OCI-LY7 (cell line): Measurements from ENCODE around the gene GCNT3. TPM values are rescaled to one million over a fixed set of nuclear protein-coding genes. Genes with fewer than 3 reads are reported as not detected.

Experiments used
- BruUV-seq: library from RNA; stranded (reverse); fragments of 400-500 nt; replicated peaks from 2 replicates; lab custom pipeline; 2021; lab: Mats Ljungman, UMichigan
- CTCF ChIA-PET: fragments of 300-600 bp; sonication (Branson Sonifier 250); formaldehyde crosslinking; loops from one replicate; lab custom pipeline; 2022; ENCODE audit warnings: antibody characterized with exemption; ENCODE audit not compliant: unreplicated experiment; lab: Charles Lee
- POLR2A ChIA-PET: fragments of 300-600 bp; sonication (Branson Sonifier 250); formaldehyde crosslinking; loops from one replicate; lab custom pipeline; 2022; ENCODE audit warnings: antibody characterized with exemption; lab: Charles Lee
- DNase-seq: peaks from one replicate; pipeline ENCODE4 v3.0.0-alpha.2; 2015; ENCODE audit warnings: low spot score
- H2AFZ ChIP-seq: fragments of 200-600 bp; sonication (generic), shearing (Covaris generic); 2 replicates; pipeline ENCODE4 v1.6.1; 2014; ENCODE audit warnings: mild to moderate bottlenecking, antibody characterized with exemption, low read length, moderate library complexity
- H3K27ac ChIP-seq: fragments of 200-600 bp; sonication (generic); 2 replicates; pipeline ENCODE4 v1.5.1; 2014; ENCODE audit warnings: mixed run types, low read depth, mild to moderate bottlenecking, moderate library complexity, low read length, inconsistent platforms; ENCODE audit not compliant: poor library complexity, severe bottlenecking
- H3K36me3 ChIP-seq: fragments of 200-600 bp; sonication (generic); 2 replicates; pipeline ENCODE4 v1.6.1; 2014; ENCODE audit warnings: mild to moderate bottlenecking, antibody characterized with exemption, low read length, moderate library complexity, mixed read lengths; ENCODE audit not compliant: insufficient read depth
- H3K4me1 ChIP-seq: fragments of 200-600 bp; sonication (generic); 2 replicates; pipeline ENCODE4 v1.5.1; 2014; ENCODE audit warnings: mild to moderate bottlenecking, low read length; ENCODE audit not compliant: insufficient read depth, poor library complexity, severe bottlenecking
- H3K4me2 ChIP-seq: fragments of 200-600 bp; sonication (generic); 2 replicates; pipeline ENCODE4 v1.6.1; 2014; ENCODE audit warnings: mild to moderate bottlenecking, low read length
- H3K4me3 ChIP-seq: fragments of 200-600 bp; sonication (generic); 2 replicates; pipeline ENCODE4 v1.5.1; 2014; ENCODE audit warnings: mild to moderate bottlenecking, low read depth, low read length; ENCODE audit not compliant: poor library complexity, severe bottlenecking
- H3K79me2 ChIP-seq: fragments of 200-600 bp; sonication (generic); 2 replicates; pipeline ENCODE4 v1.6.1; 2016; ENCODE audit warnings: low read depth, mild to moderate bottlenecking, low read length, moderate library complexity, mixed read lengths; ENCODE audit not compliant: insufficient read depth
- H3K9me2 ChIP-seq: fragments of 200-600 bp; sonication (generic); 2 replicates; pipeline ENCODE4 v1.6.1; 2016; ENCODE audit warnings: mild to moderate bottlenecking, low read length, mixed read lengths; ENCODE audit not compliant: insufficient read depth
- H3K9me3 ChIP-seq: fragments of 200-600 bp; sonication (generic); 2 replicates; pipeline ENCODE4 v1.6.1; 2014; ENCODE audit warnings: mild to moderate bottlenecking, mixed run types, low read length, mixed read lengths
- H4K20me1 ChIP-seq: fragments of 200-600 bp; sonication (generic); 2 replicates; pipeline ENCODE4 v1.6.1; 2014; ENCODE audit warnings: mild to moderate bottlenecking, antibody characterized with exemption, low read length, moderate library complexity, mixed read lengths; ENCODE audit not compliant: insufficient read depth
- CTCF ChIP-seq: fragments of 200-600 bp; sonication (generic); conservative IDR thresholded peaks from 2 replicates; pipeline ENCODE4 v1.5.1; 2014; ENCODE audit warnings: mild to moderate bottlenecking, antibody characterized with exemption, low read length, moderate library complexity, mixed read lengths
- EZH2phosphoT487 ChIP-seq: fragments of 200-600 bp; sonication (generic); IDR thresholded peaks from 2 replicates; pipeline ENCODE4 v1.6.1; 2018; ENCODE audit warnings: low read depth, borderline replicate concordance, mild to moderate bottlenecking, mixed run types, antibody characterized with exemption, low read length, moderate library complexity, mixed read lengths
- intact Hi-C: fragments of 100-400 bp; cut with micrococcal nuclease; formaldehyde crosslinking; loops from one replicate; pipeline ENCODE4 v1.10.0; 2022; ENCODE audit not compliant: unreplicated experiment
- total RNA-seq, 2 experiments: library from RNA; depleted of rRNA in 1 of 2; stranded (reverse); fragments of >200 nt in 1 of 2; shearing (Covaris generic) in 1 of 2; gene quantifications; 2 replicates each; pipeline ENCODE4 v1.2.3, GENCODE V29; 2014 to 2022

The GCNT3 gene
- total RNA-seq, 2 experiments from 2014 or later = not detected

- Histone ChIP-seq H3K36me3 (peaks cover 88% of the 10 kb centered on the region), H3K9me2 (no peaks in the 10 kb centered on the region), H3K27ac (no peak overlapping the region), H3K4me1 (no peaks in the 10 kb centered on the region), H3K79me2 (no peaks in the 10 kb centered on the region; the same call in 1 of the 2 replicates), H4K20me1 (no peaks in the 10 kb centered on the region), H3K9me3 (no peaks in the 10 kb centered on the region), H3K4me3 (no peak overlapping the region), H2AFZ (no peak overlapping the region), H3K4me2 (no peak overlapping the region)
- ChIA-PET CTCF (no interaction called here), POLR2A (interaction anchor here (1.3 kb wide), 1 partner anchor 14 kb away, joined by 3 read pairs; no protein-coding TSS in a partner anchor)
- no peak for DNase-seq
- intact Hi-C loops = no loop called here
- BruUV-seq = no TSS peak
- TF ChIP-seq CTCF (no peak), EZH2phosphoT487 (no peak)
These were observed 34.7 kb downstream of the GCNT3 start for GRCh38 chr15:59646277-59646676.

DNA sequence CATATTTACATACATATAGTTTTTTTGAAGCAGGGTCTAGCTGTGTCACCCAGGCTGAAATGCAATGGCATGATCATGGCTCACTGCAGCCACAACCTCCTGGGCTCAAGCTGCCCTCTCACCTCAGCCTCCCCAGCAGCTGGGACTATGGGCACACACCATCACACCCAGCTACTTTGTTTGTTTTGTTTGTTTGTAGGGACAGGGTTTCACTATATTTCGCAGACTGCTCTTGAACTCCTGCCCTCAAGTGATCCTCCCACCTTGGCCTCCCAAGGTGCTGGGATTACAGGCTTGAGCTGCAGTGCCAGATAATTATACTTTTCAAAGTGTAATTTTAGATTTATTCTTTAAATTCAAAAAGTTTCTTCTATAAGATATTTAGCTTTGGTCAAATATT lies 35.5 kb downstream of the GCNT3 start:
- no TSS peak for BruUV-seq
- H3K4me1 ChIP-seq = no peaks in the 10 kb centered on the region
- peaks cover 88% of the 10 kb centered on the region for H3K36me3 ChIP-seq
- CTCF ChIA-PET = no interaction called here
- H3K4me3 ChIP-seq = no peak overlapping the region
- H3K9me2 ChIP-seq = no peaks in the 10 kb centered on the region
- no peak for DNase-seq
- TF ChIP-seq EZH2phosphoT487 (no peak), CTCF (no peak)
- intact Hi-C loops = no loop called here
- no peak overlapping the region for H3K27ac ChIP-seq
- H2AFZ ChIP-seq = no peak overlapping the region
- POLR2A ChIA-PET = interaction anchor here (0.6 to 1.0 kb wide), 2 partner anchors 17 to 350 kb away, joined by 4 to 13 read pairs; no protein-coding TSS in a partner anchor
- peaks cover 4% of the 10 kb centered on the region; the same call in 1 of the 2 replicates for H3K9me3 ChIP-seq
- peaks cover 6% of the 10 kb centered on the region; the same call in 1 of the 2 replicates for H3K79me2 ChIP-seq
- no peak overlapping the region for H3K4me2 ChIP-seq
- H4K20me1 ChIP-seq = no peaks in the 10 kb centered on the region

- Histone ChIP-seq H2AFZ (no peak overlapping the region), H3K27ac (no peak overlapping the region), H3K79me2 (peaks cover 29% of the 10 kb centered on the region), H3K9me2 (no peaks in the 10 kb centered on the region), H3K36me3 (peaks cover 94% of the 10 kb centered on the region), H3K4me2 (no peak overlapping the region), H4K20me1 (no peaks in the 10 kb centered on the region; the same call in 1 of the 2 replicates), H3K9me3 (peaks cover 12% of the 10 kb centered on the region), H3K4me3 (no peak overlapping the region), H3K4me1 (peaks cover 7% of the 10 kb centered on the region)
- ChIA-PET POLR2A (no interaction called here), CTCF (no interaction called here)
- intact Hi-C loops = loop anchor here (10.0 kb wide), 1 partner anchor 115 kb away; no protein-coding TSS in a partner anchor
- TF ChIP-seq EZH2phosphoT487 (no peak), CTCF (no peak)
- DNase-seq = no peak
- TSS peak; percentile 3 for BruUV-seq
These were observed 38.0 kb downstream of the GCNT3 start for GRCh38 chr15:59649603-59650002.
